ENCODE results near the gene TSPAN15. TPM values are rescaled to one million over a fixed set of nuclear protein-coding genes. Genes with fewer than 3 reads are reported as not detected.

Gene TSPAN15
- total RNA-seq, 1 experiment from 2014 or later = 212 TPM

- Histone ChIP-seq H3K79me2 (ENCODE audit: low read length) (peaks cover 94% of the 10 kb centered on the region), H3K4me2 (ENCODE audit: low read length) (no peak overlapping the region), H3K36me3 (ENCODE audit: low read depth, low read length) (peaks cover 11% of the 10 kb centered on the region; the same call in 1 of the 2 replicates), H3K9ac (ENCODE audit: low read length) (no peak overlapping the region), H3K4me3 (ENCODE audit: low read length) (no peak overlapping the region), H4K20me1 (ENCODE audit: low read length) (no peaks in the 10 kb centered on the region), H3F3A (ENCODE audit: low read length, unreplicated experiment) (no peaks in the 10 kb centered on the region), H3K27me3 (ENCODE audit: low read length) (no peaks in the 10 kb centered on the region), H3K9me2 (replicated peaks; ENCODE audit: low read length) (no peaks in the 10 kb centered on the region), H3K9me3 (ENCODE audit: low read length) (no peaks in the 10 kb centered on the region), H2AFZ (ENCODE audit: low read length) (no peak overlapping the region), H3K27ac (ENCODE audit: low read length) (no peak overlapping the region), H3K4me1 (ENCODE audit: insufficient read depth, low read length) (peaks cover 54% of the 10 kb centered on the region)
- DNase-seq (no peak), ATAC-seq (no peak)
- ChIA-PET POLR2A (ENCODE audit: unreplicated experiment) (no interaction called here), CTCF (no interaction called here)
- BruUV-seq (replicated peaks) = no TSS peak
- TF ChIP-seq EZH2phosphoT487 (IDR thresholded peaks at IDR 0.05; ENCODE audit: borderline replicate concordance, low read length) = no peak
- TF ChIP-seq EZH2 (IDR thresholded peaks at IDR 0.05; ENCODE audit: low read length, unreplicated experiment) = no peak
- no peak for TF ChIP-seq CTCF (conservative IDR thresholded peaks at IDR 0.05; ENCODE audit: low read depth, low read length)
- intact Hi-C loops (cut with micrococcal nuclease) = no loop called here
These were observed 13.1 kb downstream of the TSPAN15 start for GRCh38 chr10:69464401-69464800.

- intact Hi-C loops (cut with micrococcal nuclease) = loop anchor here (5.0 kb wide), 2 partner anchors 33 to 42 kb away; no protein-coding TSS in a partner anchor
- Histone ChIP-seq H3K9me3 (ENCODE audit: low read length) (no peaks in the 10 kb centered on the region), H2AFZ (ENCODE audit: low read length) (no peak overlapping the region), H3K79me2 (ENCODE audit: low read length) (peaks cover 94% of the 10 kb centered on the region), H3F3A (ENCODE audit: low read length, unreplicated experiment) (no peaks in the 10 kb centered on the region), H3K27me3 (ENCODE audit: low read length) (no peaks in the 10 kb centered on the region), H3K36me3 (ENCODE audit: low read depth, low read length) (peaks cover 13% of the 10 kb centered on the region), H3K4me1 (ENCODE audit: insufficient read depth, low read length) (peaks cover 49% of the 10 kb centered on the region), H3K9ac (ENCODE audit: low read length) (no peak overlapping the region), H3K4me2 (ENCODE audit: low read length) (no peak overlapping the region), H3K9me2 (replicated peaks; ENCODE audit: low read length) (no peaks in the 10 kb centered on the region), H3K4me3 (ENCODE audit: low read length) (no peak overlapping the region), H4K20me1 (ENCODE audit: low read length) (no peaks in the 10 kb centered on the region), H3K27ac (ENCODE audit: low read length) (no peak overlapping the region)
- CTCF ChIA-PET = no interaction called here
- TF ChIP-seq EZH2 (IDR thresholded peaks at IDR 0.05; ENCODE audit: low read length, unreplicated experiment) = no peak
- TF ChIP-seq EZH2phosphoT487 (IDR thresholded peaks at IDR 0.05; ENCODE audit: borderline replicate concordance, low read length) = no peak
- TF ChIP-seq CTCF (conservative IDR thresholded peaks at IDR 0.05; ENCODE audit: low read depth, low read length) = no peak
- no TSS peak for BruUV-seq (replicated peaks)
- DNase-seq = no peak
- POLR2A ChIA-PET (ENCODE audit: unreplicated experiment) = no interaction called here
- ATAC-seq = peak; percentile 25
These were observed 13.6 kb downstream of the TSPAN15 start for GRCh38 chr10:69464801-69465401.

GRCh38 chr10:69465457-69466157, 14.3 kb downstream of the TSPAN15 start:
- H3K9me2 ChIP-seq (replicated peaks; ENCODE audit: low read length) = no peaks in the 10 kb centered on the region
- peaks cover 44% of the 10 kb centered on the region for H3K4me1 ChIP-seq (ENCODE audit: insufficient read depth, low read length)
- peaks cover 94% of the 10 kb centered on the region for H3K79me2 ChIP-seq (ENCODE audit: low read length)
- no peak overlapping the region for H3K4me3 ChIP-seq (ENCODE audit: low read length)
- intact Hi-C loops (cut with micrococcal nuclease) = loop anchor here (5.0 kb wide), 2 partner anchors 33 to 42 kb away; no protein-coding TSS in a partner anchor
- no TSS peak for BruUV-seq (replicated peaks)
- ChIA-PET CTCF (no interaction called here), POLR2A (ENCODE audit: unreplicated experiment) (no interaction called here)
- no peaks in the 10 kb centered on the region for H4K20me1 ChIP-seq (ENCODE audit: low read length)
- H3K27me3 ChIP-seq (ENCODE audit: low read length) = no peaks in the 10 kb centered on the region
- H3K9me3 ChIP-seq (ENCODE audit: low read length) = no peaks in the 10 kb centered on the region
- H3K9ac ChIP-seq (ENCODE audit: low read length) = no peak overlapping the region
- DNase-seq = no peak
- H3F3A ChIP-seq (ENCODE audit: low read length, unreplicated experiment) = no peaks in the 10 kb centered on the region
- no peak overlapping the region for H3K27ac ChIP-seq (ENCODE audit: low read length)
- TF ChIP-seq EZH2phosphoT487 (IDR thresholded peaks at IDR 0.05; ENCODE audit: borderline replicate concordance, low read length) = no peak
- TF ChIP-seq EZH2 (IDR thresholded peaks at IDR 0.05; ENCODE audit: low read length, unreplicated experiment) = no peak
- TF ChIP-seq CTCF (conservative IDR thresholded peaks at IDR 0.05; ENCODE audit: low read depth, low read length) = no peak
- peaks cover 12% of the 10 kb centered on the region for H3K36me3 ChIP-seq (ENCODE audit: low read depth, low read length)
- H2AFZ ChIP-seq (ENCODE audit: low read length) = no peak overlapping the region
- ATAC-seq = no peak
- H3K4me2 ChIP-seq (ENCODE audit: low read length) = no peak overlapping the region

Data from PC-3 (cell line).